Thoracic aorta (tissue), 2 donors: ENCODE data around the gene ADGRB2. TPM values are rescaled to one million over a fixed set of nuclear protein-coding genes. Genes with fewer than 3 reads are reported as not detected.

Experiments
- ATAC-seq: fragments of 150-250 bp; one replicate; pipeline ENCODE4 v1.8.0; 2017; ENCODE audit warnings: low read depth; ENCODE audit not compliant: insufficient number of reproducible peaks, low FRiP score
- DNase-seq: peaks from one replicate; pipeline ENCODE4 v3.0.0-alpha.2; 2020; ENCODE audit warnings: low spot score
- H3K27ac ChIP-seq, 2 donors: fragments of 200-600 bp; sonication (generic); 1 replicate in 1 of 2; 2 replicates in 1 of 2; pipeline ENCODE4 v1.5.1; 2016; ENCODE audit warnings: mild to moderate bottlenecking in 2 of 2, moderate library complexity in 2 of 2
- H3K27me3 ChIP-seq: fragments of 200-600 bp; sonication (generic); replicated peaks from 2 replicates; pipeline ENCODE4 v1.6.0; 2016; ENCODE audit warnings: mild to moderate bottlenecking; ENCODE audit not compliant: insufficient read depth
- H3K36me3 ChIP-seq: fragments of 200-600 bp; sonication (generic); one replicate; pipeline ENCODE4 v1.5.1; 2016
- H3K4me1 ChIP-seq, 2 donors: fragments of 200-600 bp; sonication (generic); 1 replicate in 1 of 2; 2 replicates in 1 of 2; pipeline versions ENCODE4 v1.5.1 to v1.6.0; 2016; ENCODE audit warnings: low read depth in 2 of 2, mild to moderate bottlenecking in 1 of 2; ENCODE audit not compliant: control insufficient read depth in 1 of 2
- H3K4me3 ChIP-seq: fragments of 200-600 bp; sonication (generic); 2 replicates; pipeline ENCODE4 v1.5.1; 2016; ENCODE audit warnings: mild to moderate bottlenecking
- H3K9me3 ChIP-seq: fragments of 200-600 bp; sonication (generic); 2 replicates; pipeline ENCODE4 v1.5.1; 2016
- CTCF ChIP-seq: fragments of 200-600 bp; sonication (generic); IDR thresholded peaks from one replicate; pipeline ENCODE4 v1.5.1; 2019; ENCODE audit warnings: antibody characterized with exemption
- total RNA-seq, 2 donors: library from RNA; depleted of rRNA; stranded (reverse); fragments of >200 nt; gene quantifications; one replicate each; pipeline versions ENCODE4 v1.1.0 to v1.2.3, GENCODE V29; 2016

Gene ADGRB2
- total RNA-seq, 2 donors from 2014 or later, result 1.5 TPM

GRCh38 chr1:31727849-31728248 is 36.3 kb downstream of the ADGRB2 start:
- Histone ChIP-seq H3K9me3 (no peaks in the 10 kb centered on the region), H3K36me3 (no peaks in the 10 kb centered on the region), H3K4me3 (no peak overlapping the region), H3K4me1 (no peaks in the 10 kb centered on the region), H3K27me3 (no peaks in the 10 kb centered on the region), H3K27ac (no peak overlapping the region)
- DNase-seq (no peak), ATAC-seq (no peak)
- TF ChIP-seq CTCF, result no peak

GRCh38 chr1:31727195-31727594 is 36.9 kb downstream of the ADGRB2 start:
- no peak overlapping the region for H3K4me3 ChIP-seq
- no peak for TF ChIP-seq CTCF
- H3K36me3 ChIP-seq, result no peaks in the 10 kb centered on the region
- H3K27me3 ChIP-seq, result no peaks in the 10 kb centered on the region
- H3K27ac ChIP-seq, result no peak overlapping the region
- H3K4me1 ChIP-seq, result no peaks in the 10 kb centered on the region
- no peak for DNase-seq
- H3K9me3 ChIP-seq, result no peaks in the 10 kb centered on the region
- no peak for ATAC-seq

GRCh38 chr1:31726715-31727114 is 37.4 kb downstream of the ADGRB2 start:
- TF ChIP-seq CTCF, result no peak
- H3K4me3 ChIP-seq, result no peak overlapping the region
- H3K36me3 ChIP-seq, result no peaks in the 10 kb centered on the region
- no peaks in the 10 kb centered on the region for H3K27me3 ChIP-seq
- no peaks in the 10 kb centered on the region for H3K9me3 ChIP-seq
- no peaks in the 10 kb centered on the region for H3K4me1 ChIP-seq
- no peak for DNase-seq
- no peak for ATAC-seq
- H3K27ac ChIP-seq, result no peak overlapping the region

GRCh38 chr1:31725777-31726535 is 38.2 kb downstream of the ADGRB2 start:
- no peak for ATAC-seq
- Histone ChIP-seq H3K27ac (no peak overlapping the region), H3K4me3 (no peak overlapping the region), H3K36me3 (no peaks in the 10 kb centered on the region), H3K27me3 (no peaks in the 10 kb centered on the region), H3K9me3 (no peaks in the 10 kb centered on the region), H3K4me1 (no peaks in the 10 kb centered on the region)
- TF ChIP-seq CTCF, result no peak
- DNase-seq, result no peak

GRCh38 chr1:31725134-31725533 is 39.0 kb downstream of the ADGRB2 start:
- ATAC-seq, result no peak
- no peak overlapping the region for H3K4me3 ChIP-seq
- H3K9me3 ChIP-seq, result no peaks in the 10 kb centered on the region
- DNase-seq, result no peak
- no peak for TF ChIP-seq CTCF
- no peaks in the 10 kb centered on the region for H3K27me3 ChIP-seq
- H3K36me3 ChIP-seq, result no peaks in the 10 kb centered on the region
- H3K27ac ChIP-seq, result no peak overlapping the region
- no peaks in the 10 kb centered on the region for H3K4me1 ChIP-seq
